OCI-LY3 (cell line): Measurements from ENCODE around the gene MAN1A1.

Experiments
- H2AFZ ChIP-seq: fragments of 200-600, 300-600 bp; shearing (Covaris generic); 2 replicates; pipeline ENCODE4 v1.6.0; 2014; ENCODE audit warnings: antibody characterized with exemption, low read depth, low read length
- H3K27ac ChIP-seq: fragments of 200-600, 300-600 bp; sonication (generic); 2 replicates; pipeline ENCODE4 v1.5.1; 2014; ENCODE audit warnings: mild to moderate bottlenecking, low read length, moderate library complexity, mixed read lengths
- H3K27me3 ChIP-seq: fragments of 200-600, 300-600 bp; sonication (generic); 2 replicates; pipeline ENCODE4 v1.6.1; 2014; ENCODE audit warnings: low read depth, low read length, mixed read lengths
- H3K36me3 ChIP-seq: fragments of 200-600, 300-600 bp; sonication (generic); replicated peaks from 2 replicates; pipeline ENCODE3; 2014; ENCODE audit warnings: low read depth, low read length, mixed read lengths
- H3K4me1 ChIP-seq: fragments of 300-600, 200-600 bp; sonication (generic); 2 replicates; pipeline ENCODE4 v1.6.1; 2014; ENCODE audit warnings: low read length, mixed read lengths
- H3K4me2 ChIP-seq: fragments of 200-600, 300-600 bp; sonication (generic); 2 replicates; pipeline ENCODE4 v1.6.1; 2014; ENCODE audit warnings: low read length, mixed read lengths
- H3K4me3 ChIP-seq: fragments of 300-600, 200-600 bp; sonication (generic); 2 replicates; pipeline ENCODE4 v1.5.1; 2014; ENCODE audit warnings: antibody characterized with exemption, mild to moderate bottlenecking, low read length, moderate library complexity
- H3K79me2 ChIP-seq: fragments of 300-600, 200-600 bp; shearing (Covaris generic); 2 replicates; pipeline ENCODE4 v1.6.1; 2014; ENCODE audit warnings: mild to moderate bottlenecking, low read length, mixed read lengths
- H3K9ac ChIP-seq: fragments of 300-600, 200-600 bp; shearing (Covaris generic); 2 replicates; pipeline ENCODE4 v1.6.0; 2014; ENCODE audit warnings: mild to moderate bottlenecking, low read length, moderate library complexity
- H3K9me3 ChIP-seq: fragments of 200-600, 300-600 bp; shearing (Covaris generic); 2 replicates; pipeline ENCODE4 v1.6.1; 2014; ENCODE audit warnings: low read length, mixed read lengths; ENCODE audit not compliant: insufficient read depth
- H4K20me1 ChIP-seq: fragments of 200-600, 300-600 bp; sonication (generic); 2 replicates; pipeline ENCODE4 v1.6.1; 2016; ENCODE audit warnings: low read length, mixed read lengths; ENCODE audit not compliant: insufficient read depth
- CTCF ChIP-seq: fragments of 200-600, 300-600 bp; sonication (generic); IDR thresholded peaks from 2 replicates; pipeline ENCODE4 v1.5.1; 2014; ENCODE audit warnings: antibody characterized with exemption, low read length, low read depth
- EZH2phosphoT487 ChIP-seq: fragments of 200-600 bp; shearing (Covaris generic); IDR thresholded peaks from 2 replicates; pipeline ENCODE4 v1.6.1; 2018; ENCODE audit warnings: antibody characterized with exemption, mixed run types, low read depth

Gene MAN1A1

GRCh38 chr6:119353696-119354095 is 4.1 kb upstream of the MAN1A1 start:
- peaks cover 42% of the 10 kb centered on the region for H3K4me1 ChIP-seq
- no peaks in the 10 kb centered on the region for H4K20me1 ChIP-seq
- peak overlapping the region; percentile 32; the same call in 1 of the 2 replicates for H3K4me2 ChIP-seq
- H3K9me3 ChIP-seq, result no peaks in the 10 kb centered on the region
- no peak overlapping the region for H3K9ac ChIP-seq
- no peak overlapping the region for H2AFZ ChIP-seq
- H3K36me3 ChIP-seq, result no peaks in the 10 kb centered on the region
- no peak overlapping the region for H3K27ac ChIP-seq
- H3K4me3 ChIP-seq, result no peak overlapping the region
- H3K27me3 ChIP-seq, result no peaks in the 10 kb centered on the region
- TF ChIP-seq CTCF (no peak), EZH2phosphoT487 (no peak)
- peaks cover 17% of the 10 kb centered on the region for H3K79me2 ChIP-seq

- H3K4me1 ChIP-seq, result peaks cover 53% of the 10 kb centered on the region
- H3K4me3 ChIP-seq, result no peak overlapping the region
- no peaks in the 10 kb centered on the region for H3K36me3 ChIP-seq
- H3K9me3 ChIP-seq, result no peaks in the 10 kb centered on the region
- H3K4me2 ChIP-seq, result peak overlapping the region; percentile 15; the same call in 1 of the 2 replicates
- H3K9ac ChIP-seq, result no peak overlapping the region
- peaks cover 24% of the 10 kb centered on the region for H3K79me2 ChIP-seq
- H4K20me1 ChIP-seq, result no peaks in the 10 kb centered on the region
- H3K27ac ChIP-seq, result no peak overlapping the region
- H2AFZ ChIP-seq, result no peak overlapping the region
- H3K27me3 ChIP-seq, result no peaks in the 10 kb centered on the region
- TF ChIP-seq CTCF (no peak), EZH2phosphoT487 (no peak)
These were observed 2.4 kb upstream of the MAN1A1 start for GRCh38 chr6:119352001-119352400.

GRCh38 chr6:119350952-119351372 is 1.4 kb upstream of the MAN1A1 start:
- TF ChIP-seq EZH2phosphoT487 (no peak), CTCF (peak; percentile 65)
- peak overlapping the region; percentile 97 for H3K9ac ChIP-seq
- H4K20me1 ChIP-seq, result no peaks in the 10 kb centered on the region
- peaks cover 29% of the 10 kb centered on the region for H3K79me2 ChIP-seq
- peak overlapping the region; percentile 87 for H3K27ac ChIP-seq
- H3K4me2 ChIP-seq, result peak overlapping the region; percentile 94
- H3K4me3 ChIP-seq, result peak overlapping the region; percentile 86
- peaks cover 53% of the 10 kb centered on the region for H3K4me1 ChIP-seq
- H3K27me3 ChIP-seq, result no peaks in the 10 kb centered on the region
- H2AFZ ChIP-seq, result no peak overlapping the region
- peaks cover 2% of the 10 kb centered on the region for H3K36me3 ChIP-seq
- no peaks in the 10 kb centered on the region for H3K9me3 ChIP-seq

- Histone ChIP-seq H3K79me2 (peaks cover 29% of the 10 kb centered on the region), H2AFZ (peak overlapping the region; percentile 76), H3K27me3 (no peaks in the 10 kb centered on the region), H3K9me3 (no peaks in the 10 kb centered on the region), H3K27ac (peak overlapping the region; percentile 87), H4K20me1 (no peaks in the 10 kb centered on the region), H3K36me3 (peaks cover 2% of the 10 kb centered on the region), H3K4me2 (peak overlapping the region; percentile 94), H3K4me1 (peaks cover 49% of the 10 kb centered on the region), H3K4me3 (peak overlapping the region; percentile 86), H3K9ac (peak overlapping the region; percentile 97)
- TF ChIP-seq EZH2phosphoT487 (no peak), CTCF (no peak)
These were observed 816 bp upstream of the MAN1A1 start for GRCh38 chr6:119350202-119350951.
